Measurements from ENCODE around the gene ITSN1.

The ITSN1 gene

DNA sequence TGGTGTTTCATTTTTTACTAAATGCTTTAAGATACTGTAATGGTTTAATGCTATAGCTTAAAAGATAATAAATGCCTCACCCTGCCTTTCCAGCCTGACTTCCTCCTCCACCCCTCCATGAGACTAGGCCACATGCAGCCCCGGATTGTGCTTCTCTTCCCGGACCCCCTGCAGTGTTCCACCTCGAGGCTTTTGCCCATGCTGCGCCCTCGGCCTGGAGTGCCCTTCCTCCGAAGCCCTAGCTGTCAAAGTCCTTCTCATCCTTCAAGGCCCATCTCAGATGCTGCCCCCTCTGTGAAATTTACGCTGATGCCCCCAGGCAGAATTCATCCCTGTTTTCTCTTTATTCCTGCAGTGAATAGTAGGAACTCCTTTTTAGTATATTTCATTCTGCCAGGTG lies 174.8 kb downstream of the ITSN1 start:
- no peak for DNase-seq

DNA sequence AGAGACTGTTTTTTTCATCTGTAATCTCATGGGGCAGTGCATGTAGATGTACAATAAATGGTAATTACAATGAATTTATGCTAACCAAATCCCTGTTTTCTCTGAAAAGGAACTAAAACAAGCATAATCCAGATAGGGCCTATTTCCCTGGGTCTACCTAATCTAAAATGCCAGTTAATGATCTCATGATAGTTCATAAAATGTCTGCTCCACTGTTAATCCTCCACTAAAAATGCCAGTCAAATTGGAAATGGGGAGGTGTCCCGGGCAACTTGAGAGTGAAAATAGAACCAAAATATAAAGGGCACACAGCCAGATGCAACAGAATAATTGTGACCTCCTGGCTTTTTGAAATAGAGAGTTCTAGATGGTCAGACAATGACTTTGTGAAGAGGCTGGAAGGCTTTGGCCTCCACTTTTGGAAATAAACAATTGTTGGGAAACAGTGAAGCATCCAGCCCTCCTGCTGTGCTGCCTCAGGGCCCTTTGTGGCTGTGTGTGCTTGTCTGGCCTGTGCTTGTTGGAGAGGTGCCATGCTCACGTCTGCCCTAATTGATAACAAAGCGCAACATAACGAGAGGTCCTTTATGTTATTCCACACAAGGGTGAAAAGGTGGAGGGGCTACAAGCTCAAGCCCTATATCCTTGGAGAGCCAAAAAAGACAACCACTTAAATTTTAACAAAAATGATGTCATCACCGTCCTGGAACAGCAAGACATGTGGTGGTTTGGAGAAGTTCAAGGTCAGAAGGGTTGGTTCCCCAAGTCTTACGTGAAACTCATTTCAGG lies 175.6 kb downstream of the ITSN1 start:
- DNase-seq: no peak

DNA sequence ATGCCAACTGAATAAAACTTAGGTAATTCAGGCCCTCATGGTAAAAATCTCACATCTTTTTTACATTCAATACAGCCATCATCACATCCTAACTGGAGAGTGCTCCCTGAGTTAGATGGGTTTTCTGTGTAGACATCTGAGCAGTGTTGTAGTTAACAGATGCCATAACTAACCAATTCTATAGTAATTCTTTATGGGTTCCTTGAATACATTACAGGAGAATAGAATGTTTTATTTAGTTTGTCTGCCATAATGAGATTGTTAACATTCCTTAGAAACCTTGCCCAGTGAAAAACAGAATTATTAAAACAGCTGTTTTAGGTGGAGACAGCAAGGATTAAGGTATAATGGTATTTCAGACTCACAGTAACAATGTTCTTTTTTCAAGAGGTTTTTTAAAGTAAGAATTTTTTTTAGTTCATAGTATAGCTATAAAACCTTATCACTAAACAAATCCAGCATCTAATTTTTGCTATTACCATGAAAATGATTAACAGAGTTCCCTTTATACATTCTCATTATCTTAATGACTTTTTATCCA lies 178.0 kb downstream of the ITSN1 start:
- DNase-seq: no peak

DNA sequence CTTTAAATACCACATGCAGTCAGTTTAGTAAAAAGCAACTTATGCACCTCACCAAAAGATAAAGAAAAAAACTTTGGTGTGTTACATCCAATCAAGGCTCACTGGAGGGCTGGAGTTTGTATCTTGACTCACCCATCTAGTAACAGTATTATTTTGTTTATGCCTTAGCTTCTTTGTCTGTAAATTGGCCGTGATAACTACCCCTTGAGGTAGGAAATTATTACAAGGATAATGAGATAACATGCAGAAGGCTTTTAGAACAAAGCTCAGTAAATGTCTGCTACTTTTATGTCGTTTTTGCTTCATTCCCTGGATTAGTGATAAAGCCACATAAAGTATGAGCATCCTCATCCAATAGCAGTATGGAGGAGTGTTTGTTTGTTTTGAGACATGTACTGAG lies 178.5 kb downstream of the ITSN1 start:
- no peak for DNase-seq

DNA sequence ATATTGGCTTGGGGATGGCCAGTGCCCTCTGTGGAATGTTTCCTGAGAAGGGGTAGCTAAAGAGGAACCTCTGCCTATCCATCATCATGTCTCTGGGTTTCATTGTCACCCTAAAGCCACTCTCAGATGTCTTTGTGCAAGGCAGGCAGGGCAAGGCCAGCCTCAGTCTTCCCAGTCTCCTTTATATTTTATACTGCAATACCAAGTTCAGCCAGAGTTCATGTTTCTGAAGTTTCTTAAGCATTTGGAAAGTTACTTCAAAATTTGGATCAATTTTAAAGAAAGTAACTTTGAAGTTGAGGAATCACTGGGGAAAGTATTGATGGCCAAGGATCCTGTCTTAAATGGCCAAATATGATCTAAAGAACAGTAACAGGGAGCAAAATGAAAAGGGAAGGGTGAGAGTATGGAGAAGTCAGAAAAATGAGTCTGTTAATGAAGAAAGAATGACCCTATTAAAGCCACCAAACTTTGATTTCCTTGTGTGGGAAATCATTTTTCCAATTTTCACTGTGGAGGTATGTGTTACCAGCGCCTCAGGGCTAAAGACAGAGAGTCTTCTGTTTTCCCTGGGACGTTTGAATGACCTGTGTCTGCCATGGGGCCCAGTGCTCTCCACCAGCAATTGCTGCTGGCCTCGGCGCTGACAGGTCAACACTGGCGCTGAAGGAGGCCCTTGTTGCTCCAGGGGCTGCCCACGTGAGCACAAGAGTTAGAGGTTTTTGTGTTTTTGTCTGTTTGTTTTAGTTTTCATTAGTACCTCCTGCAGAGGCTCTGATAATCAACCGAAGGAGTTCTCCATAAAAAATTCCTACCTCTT lies 179.4 kb downstream of the ITSN1 start:
- no peak for DNase-seq

DNA sequence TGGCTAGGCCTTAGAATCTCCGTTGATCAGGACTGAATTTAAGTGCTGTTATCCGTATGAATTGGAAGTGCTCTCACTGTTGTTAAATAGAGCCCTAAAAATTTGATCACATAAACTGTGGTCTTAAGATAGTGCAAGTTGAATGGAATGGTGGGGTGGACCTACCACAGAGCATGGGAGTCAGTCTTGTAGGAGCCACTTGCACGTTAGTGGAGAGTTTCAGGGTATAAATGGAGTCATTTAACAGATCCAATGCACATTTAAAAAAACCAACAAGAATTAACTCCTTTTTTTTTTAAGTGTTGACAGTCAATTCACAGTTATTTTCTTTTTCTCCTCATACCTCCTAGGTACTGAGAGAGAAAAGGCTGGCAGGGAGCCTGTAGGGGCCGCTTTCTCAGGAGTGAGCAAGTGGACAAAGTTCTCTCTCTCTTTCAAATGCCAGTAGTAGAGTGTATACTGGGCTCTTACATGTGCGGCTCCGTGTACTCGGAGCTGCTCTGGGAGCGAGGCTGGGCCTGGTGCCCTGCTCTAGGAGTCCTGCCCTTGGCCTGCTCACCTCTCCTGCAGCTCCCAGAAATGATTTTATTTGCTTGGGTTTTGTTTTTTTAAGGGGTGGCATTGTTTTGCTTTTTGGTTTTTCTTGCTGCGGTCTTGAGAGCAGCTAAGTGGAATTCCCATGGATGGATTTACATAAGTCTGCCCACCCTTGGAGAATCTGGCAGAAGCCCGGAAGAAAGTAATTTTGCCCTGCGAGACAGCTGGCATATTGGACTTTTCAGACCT lies 182.0 kb downstream of the ITSN1 start:
- DNase-seq: no peak

DNA sequence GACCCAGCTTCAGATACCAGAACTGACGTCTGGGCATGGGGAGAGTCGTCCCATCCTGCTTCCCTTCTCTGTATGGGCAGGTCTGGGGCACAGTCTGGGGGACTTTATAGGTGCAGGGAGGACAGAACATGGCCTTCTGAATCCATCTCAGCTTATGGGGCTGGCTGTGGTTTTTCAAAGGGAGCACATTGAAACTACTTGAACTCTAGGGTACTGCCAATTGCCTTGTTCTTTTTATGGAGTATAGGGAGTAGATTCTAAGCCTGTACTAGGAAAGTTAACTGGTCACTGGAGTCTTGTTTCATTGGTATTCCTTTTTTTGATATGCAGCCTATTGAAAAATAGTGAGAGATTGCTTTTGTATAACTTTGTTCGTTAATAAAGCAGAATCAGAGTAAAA lies 183.1 kb downstream of the ITSN1 start:
- no peak for DNase-seq

DNA sequence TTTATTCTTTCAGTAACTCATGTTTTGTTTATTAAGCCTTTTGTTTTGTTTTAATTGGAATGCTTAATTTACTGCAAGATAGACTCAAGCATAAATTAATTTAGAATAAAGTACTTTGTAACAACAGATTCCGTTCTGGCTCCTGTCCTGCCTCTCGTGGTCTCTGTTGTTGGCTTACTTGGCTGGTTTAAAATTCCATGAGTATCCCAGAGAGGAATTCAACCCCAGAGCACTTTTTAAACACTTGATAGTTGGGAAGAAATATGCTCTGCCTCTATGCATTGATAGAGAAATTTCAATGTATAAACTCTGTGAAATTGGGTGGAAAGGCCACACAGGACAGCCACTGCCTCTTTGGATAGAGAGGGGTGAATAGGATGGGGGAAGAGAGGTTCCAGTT lies 183.6 kb downstream of the ITSN1 start:
- no peak for DNase-seq

DNA sequence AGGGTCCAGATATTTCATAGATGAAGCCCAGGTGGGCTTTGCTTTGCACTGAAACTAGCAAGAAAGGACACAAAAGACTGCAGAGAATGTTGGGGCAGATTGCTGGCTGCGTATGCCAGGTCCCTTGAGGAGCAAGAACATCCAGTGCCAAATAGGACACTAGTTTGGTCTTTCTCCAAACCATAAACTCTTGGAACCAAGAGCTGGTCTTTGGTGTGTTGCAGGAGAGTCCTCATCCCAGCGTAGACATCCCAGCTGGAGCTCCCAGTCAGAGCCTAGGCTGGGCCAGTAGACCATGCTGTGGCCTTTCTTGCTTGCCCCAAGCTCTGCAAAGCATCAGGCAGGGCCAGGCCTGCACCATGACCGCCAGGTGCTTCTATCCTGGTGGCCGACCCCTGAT lies 185.8 kb downstream of the ITSN1 start:
- DNase-seq: no peak

DNA sequence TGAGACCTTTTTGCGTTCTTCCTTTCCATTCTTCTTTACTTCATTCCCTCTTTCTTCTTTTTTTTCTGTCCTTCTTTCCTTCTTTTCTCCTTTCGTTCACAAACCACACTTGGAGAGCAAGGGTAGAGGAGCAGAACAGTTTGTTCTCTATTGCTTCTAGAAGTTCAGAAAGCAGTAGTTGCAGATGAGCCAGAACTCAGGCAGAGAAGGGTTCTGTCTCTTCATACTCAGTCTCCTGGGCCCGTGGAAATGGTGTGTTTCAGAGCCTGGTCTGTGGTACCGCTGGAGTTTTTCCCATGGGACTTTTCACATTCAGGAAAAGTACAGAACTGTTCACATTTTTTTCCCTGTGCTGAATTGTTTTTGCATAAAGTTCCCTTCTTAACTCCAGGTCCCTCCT lies 186.3 kb downstream of the ITSN1 start:
- no peak for DNase-seq

DNA sequence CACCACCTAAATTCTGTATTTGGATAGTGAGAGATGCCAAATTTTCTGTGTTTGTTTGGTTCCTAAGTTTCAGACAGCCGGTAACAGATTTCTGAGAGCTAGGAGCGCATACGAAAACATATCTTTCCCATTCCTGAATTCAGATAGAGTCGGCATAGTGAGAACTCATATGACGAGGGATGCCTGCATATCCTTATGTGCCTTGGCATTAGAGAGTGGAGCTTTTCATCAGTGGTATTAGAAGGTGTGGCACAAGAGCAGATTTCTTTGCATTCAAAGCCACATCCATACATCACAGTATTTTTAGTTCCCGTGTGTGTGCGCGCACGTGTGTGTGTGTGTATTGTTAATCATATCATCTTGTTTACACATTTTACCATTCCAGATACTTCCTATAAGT lies 187.5 kb downstream of the ITSN1 start:
- no peak for DNase-seq

DNA sequence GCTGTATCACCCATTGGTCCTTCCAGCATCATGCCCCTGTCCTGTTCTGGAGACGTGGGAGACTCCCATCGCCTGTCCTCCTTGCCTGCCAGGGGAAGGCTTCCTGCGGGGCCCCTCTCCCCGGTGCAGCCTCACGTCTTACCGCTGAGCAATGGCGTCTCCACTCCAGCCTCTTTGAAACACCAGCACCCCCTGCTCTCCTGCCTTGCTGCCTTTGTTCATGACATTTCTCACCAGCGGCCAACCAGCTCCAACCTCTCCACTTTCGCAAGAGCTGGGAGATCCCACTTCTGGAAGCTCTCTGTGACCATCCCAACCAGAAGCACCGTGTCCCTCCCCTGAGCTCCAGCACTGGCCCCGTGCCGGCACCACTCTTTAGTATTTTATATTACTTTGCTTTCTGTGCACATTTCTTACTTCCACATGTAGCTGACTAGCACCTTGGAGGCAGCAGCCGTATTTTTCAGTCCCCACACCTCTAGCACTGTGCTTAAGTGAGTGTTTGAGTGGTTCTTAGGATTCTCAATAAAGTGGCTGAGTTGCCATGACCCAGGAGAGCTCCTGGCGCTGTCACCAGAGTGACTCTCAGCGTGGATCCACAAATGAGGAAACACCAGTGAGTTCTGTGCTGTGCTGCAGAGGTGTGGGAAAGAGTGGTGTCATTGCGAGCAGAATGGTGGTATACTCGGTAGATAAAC lies 189.8 kb downstream of the ITSN1 start:
- DNase-seq: no peak

DNA sequence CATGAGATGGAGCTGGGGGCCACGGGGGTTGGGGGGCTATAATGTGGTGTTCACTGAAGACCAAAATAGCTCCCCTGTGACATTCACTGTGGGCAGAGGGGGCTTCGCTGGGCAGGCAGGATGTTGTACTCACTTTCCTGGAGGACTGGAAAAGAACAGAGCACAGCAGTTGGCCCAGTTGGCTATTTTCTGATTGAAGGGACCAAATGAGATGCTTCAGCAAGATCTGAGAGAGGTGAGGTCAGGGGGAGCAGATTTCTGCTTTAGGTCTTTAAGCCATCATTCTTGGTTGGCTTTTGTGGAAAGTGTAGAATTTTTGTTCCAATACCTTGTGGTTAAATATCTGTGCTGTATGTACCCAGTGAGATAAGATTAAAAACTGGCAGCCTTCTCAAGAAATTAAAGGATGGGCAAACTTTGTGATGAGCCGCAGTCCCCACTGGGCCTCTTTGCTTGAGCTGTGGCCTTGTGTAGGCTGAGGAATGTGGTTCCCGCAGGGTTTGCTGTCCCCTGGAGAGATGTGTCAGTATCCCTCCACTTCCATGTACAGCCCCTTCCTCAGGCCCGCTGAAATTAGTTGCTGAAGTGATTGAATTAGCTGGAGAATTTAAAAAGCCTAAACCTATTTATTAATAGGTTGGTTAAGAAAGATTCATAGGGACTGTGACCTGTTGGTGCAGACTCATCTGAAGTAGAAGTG lies 192.7 kb downstream of the ITSN1 start:
- no peak for DNase-seq

DNA sequence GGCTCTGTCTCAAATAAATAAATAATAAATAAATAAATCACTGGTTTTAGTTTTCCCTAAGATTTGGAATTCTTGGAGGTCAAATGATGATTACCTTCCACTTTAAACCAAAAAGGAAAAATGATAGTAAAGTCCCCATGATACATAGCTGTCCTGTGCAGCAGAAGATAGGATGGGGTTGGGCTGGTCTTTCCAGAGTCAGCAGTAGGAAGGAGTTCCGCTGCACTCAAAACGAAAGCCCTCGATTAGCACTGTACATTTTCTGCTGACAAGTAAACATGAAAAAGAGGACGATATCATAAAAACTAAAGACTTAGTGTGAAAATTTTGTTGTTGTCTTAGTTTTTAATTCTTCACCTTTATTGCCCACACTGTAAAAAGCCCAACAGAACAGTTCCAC lies 193.6 kb downstream of the ITSN1 start:
- no peak for DNase-seq

DNA sequence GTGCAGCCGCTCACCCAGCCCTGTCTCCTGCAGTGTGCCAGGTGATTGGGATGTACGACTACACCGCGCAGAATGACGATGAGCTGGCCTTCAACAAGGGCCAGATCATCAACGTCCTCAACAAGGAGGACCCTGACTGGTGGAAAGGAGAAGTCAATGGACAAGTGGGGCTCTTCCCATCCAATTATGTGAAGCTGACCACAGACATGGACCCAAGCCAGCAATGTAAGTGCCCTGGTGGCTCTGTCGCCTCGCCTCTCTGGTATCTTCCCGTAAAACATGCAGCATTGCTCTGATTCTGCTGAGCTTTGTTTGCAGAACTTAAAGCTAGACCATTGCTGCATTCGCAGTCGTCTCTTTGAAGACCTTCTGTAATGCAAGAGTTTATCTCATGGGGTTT lies 194.1 kb downstream of the ITSN1 start:
- no peak for DNase-seq

DNA sequence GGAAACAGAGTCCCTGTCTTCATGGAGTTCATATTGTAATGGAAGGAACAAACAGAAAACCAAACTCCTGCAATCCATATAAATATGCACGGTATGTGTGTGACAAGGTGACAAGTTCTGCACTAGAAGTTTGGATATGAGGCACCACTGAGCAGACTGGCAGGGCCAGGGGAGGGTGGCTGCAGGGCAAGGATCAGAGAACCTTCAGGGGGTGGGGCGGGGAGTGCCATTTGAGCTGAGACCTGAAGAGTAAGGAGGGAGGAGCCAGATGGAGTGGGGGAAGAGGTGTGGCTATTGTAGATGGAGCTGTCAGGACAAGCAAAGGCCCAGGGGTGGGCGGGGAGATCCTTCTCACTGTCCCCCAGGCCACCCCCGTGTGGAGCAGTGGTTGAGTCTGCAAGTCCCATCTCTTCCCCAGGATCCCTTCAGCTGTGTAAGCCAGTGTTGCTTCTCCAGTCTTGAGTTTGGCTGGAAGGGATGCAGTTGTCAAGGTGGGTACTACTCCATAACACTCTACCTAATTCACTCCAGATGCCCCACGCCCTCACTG lies 196.9 kb downstream of the ITSN1 start:
- DNase-seq: no peak

DNA sequence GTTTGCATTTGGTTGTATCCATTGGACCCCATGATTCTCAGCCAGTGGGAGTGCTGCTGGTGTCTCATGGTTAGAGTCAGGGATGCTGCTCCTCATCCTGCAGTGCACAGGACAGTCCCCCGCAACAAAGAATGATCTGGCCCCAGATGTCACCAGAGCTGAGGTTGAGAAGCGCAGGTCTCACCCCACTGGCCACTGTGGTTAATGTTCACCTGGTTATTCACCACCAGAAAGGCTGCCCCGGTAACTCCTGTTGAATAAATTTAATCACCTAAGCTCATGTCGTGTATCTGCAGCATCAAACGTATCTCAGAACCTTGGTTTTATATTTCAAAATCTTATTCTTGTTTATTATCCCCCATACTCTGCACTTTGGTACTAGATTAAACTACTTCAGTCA lies 197.5 kb downstream of the ITSN1 start:
- no peak for DNase-seq

DNA sequence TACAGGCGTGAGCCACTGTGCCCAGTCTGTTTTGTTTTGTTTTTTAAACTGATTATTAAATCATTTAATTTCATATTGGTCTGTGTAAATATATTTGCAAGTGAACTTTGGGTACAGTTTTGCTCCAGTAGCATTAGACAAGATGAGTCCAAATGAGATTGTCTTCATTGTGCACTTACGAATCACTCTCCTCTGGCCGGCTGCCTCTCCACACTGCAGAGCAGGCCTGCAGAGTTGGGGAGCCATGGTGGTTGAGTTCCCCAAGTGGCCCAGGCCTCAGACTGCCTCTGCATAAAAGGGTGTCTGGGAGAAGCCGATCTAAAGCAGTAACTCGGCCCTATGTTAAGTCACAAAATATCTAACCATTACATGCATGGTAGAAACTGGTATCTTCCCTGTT lies 198.5 kb downstream of the ITSN1 start:
- no peak for DNase-seq

DNA sequence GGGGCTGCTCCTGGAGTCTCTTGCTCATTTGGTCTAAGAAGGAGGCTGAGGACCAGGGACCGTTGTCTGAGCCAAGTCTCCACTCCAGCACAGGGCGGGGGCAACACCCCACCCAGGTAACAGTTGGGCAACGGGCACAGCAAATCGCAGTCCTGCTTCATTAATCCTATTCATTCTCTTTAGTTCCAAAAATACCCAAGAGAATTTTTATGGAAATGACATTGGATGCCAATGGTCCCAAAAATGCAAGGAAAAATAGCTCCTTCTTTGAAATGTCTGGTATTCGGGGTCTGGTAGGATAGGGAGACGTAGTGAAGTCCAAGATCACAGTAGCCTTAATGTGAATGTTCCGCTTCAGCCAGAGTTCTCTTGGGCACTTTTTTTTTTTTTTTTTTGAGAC lies 199.3 kb downstream of the ITSN1 start:
- no peak for DNase-seq

DNA sequence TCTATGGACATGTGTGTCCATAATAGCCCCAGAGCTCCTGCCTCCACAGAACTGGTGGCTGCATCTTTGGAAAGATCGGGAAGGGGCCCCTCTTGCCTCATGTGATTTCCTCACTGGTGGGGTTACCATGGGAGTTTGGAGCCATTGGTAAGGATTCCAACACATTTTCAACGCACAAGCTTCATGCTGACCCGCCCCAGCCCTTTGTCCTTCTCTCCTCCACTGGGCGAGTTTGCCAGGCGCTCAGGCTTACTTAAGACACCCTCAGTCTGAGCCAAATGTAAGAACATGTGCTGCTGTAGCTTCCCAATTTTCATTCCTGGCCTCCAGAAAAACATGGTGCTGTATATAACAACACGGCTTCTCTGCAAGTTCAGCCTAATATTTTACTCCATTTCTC lies 200.9 kb downstream of the ITSN1 start:
- DNase-seq: no peak

DNA sequence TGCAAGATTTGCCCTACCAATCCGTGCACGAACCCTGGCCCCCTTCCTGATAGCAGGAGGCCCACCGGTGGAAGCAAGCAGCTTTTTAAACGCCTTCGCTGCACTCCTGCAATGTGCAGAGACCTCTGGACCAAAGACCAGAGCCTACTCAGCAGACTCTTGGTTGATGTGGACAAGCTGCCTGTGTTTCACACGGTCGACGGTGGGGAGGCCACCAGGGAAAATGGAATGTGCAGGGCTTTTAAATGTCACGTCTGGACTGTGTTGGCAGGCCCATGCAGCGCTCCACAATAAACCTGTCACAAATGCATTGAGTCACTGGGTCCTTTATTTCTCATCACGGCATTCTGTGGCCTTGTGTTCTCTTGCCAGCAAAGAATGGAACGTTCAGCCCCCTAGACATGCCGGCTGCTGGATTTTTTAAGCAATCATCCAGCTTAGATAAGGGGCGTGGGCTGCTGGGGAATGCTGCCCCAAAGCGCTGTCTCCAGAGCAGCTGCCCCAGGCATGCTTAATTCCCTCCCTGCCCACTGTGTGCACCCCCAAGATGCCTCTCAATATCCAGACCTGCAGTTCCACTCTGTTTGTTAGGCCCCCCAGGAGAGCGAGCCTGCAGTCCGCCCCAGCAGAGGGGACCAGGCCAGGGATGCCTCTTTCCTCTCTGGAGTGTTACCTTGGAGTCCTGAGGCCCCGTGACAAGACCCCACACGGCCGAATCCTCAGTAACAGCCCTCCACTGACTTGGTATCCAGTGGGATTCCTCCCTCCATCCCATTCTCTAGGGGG lies 202.0 kb downstream of the ITSN1 start:
- DNase-seq: no peak
